H9 (cell line): Measurements from ENCODE around the gene TRIM23. TPM values are rescaled to one million over a fixed set of nuclear protein-coding genes. Genes with fewer than 3 reads are reported as not detected.

Experiments
- DNase-seq: peaks from one replicate; pipeline ENCODE4 v3.0.0-alpha.2; 2017
- H2AFZ ChIP-seq: one replicate; pipeline ENCODE4 v1.6.1; 2013; ENCODE audit warnings: mild to moderate bottlenecking, low read length, control low read depth, moderate library complexity
- H2AK5ac ChIP-seq: 2 replicates; pipeline ENCODE4 v1.6.1; 2013; ENCODE audit warnings: low read length, control low read depth, mixed read lengths; ENCODE audit not compliant: insufficient read length
- H2BK120ac ChIP-seq: one replicate; pipeline ENCODE4 v1.6.1; 2013; ENCODE audit warnings: low read depth, mild to moderate bottlenecking, low read length, control low read depth, inconsistent platforms; ENCODE audit not compliant: poor library complexity, severe bottlenecking
- H2BK12ac ChIP-seq: 2 replicates; pipeline ENCODE4 v1.6.1; 2013; ENCODE audit warnings: low read length, control low read depth, mixed read lengths, low read depth; ENCODE audit not compliant: insufficient read length
- H2BK15ac ChIP-seq: 2 replicates; pipeline ENCODE4 v1.6.1; 2013; ENCODE audit warnings: low read depth, low read length, control low read depth
- H2BK20ac ChIP-seq: one replicate; pipeline ENCODE4 v1.6.1; 2013; ENCODE audit warnings: low read depth, mild to moderate bottlenecking, low read length, control low read depth, inconsistent platforms; ENCODE audit not compliant: poor library complexity, severe bottlenecking
- H2BK5ac ChIP-seq: 2 replicates; pipeline ENCODE4 v1.6.1; 2013; ENCODE audit warnings: low read length, control low read depth, mixed read lengths; ENCODE audit not compliant: insufficient read length
- H3K14ac ChIP-seq: 2 replicates; pipeline ENCODE4 v1.6.1; 2013; ENCODE audit warnings: low read length, control low read depth; ENCODE audit not compliant: insufficient read depth
- H3K18ac ChIP-seq: 2 replicates; pipeline ENCODE4 v1.6.1; 2013; ENCODE audit warnings: low read depth, mild to moderate bottlenecking, mixed read lengths, low read length, control low read depth; ENCODE audit not compliant: insufficient read length
- H3K23ac ChIP-seq: 2 replicates; pipeline ENCODE4 v1.6.1; 2013; ENCODE audit warnings: low read length, control low read depth, mixed read lengths, low read depth; ENCODE audit not compliant: insufficient read length
- H3K23me2 ChIP-seq: 2 replicates; pipeline ENCODE4 v1.6.1; 2013; ENCODE audit warnings: low read depth, mild to moderate bottlenecking, mixed read lengths, low read length, control low read depth; ENCODE audit not compliant: insufficient read length, poor library complexity, severe bottlenecking
- H3K27ac ChIP-seq: 2 replicates; pipeline ENCODE4 v1.5.1; 2013; ENCODE audit warnings: low read length, control low read depth, mixed read lengths, low read depth; ENCODE audit not compliant: insufficient read length
- H3K27me3 ChIP-seq: 2 replicates; pipeline ENCODE4 v1.6.1; 2013; ENCODE audit warnings: low read length, control low read depth, inconsistent platforms; ENCODE audit not compliant: insufficient read depth
- H3K4ac ChIP-seq: 2 replicates; pipeline ENCODE4 v1.6.1; 2013; ENCODE audit warnings: low read depth, mild to moderate bottlenecking, control low read depth, inconsistent platforms, low read length, moderate library complexity
- H3K4me1 ChIP-seq: 2 replicates; pipeline ENCODE4 v1.6.1; 2013; ENCODE audit warnings: low read length, control low read depth, inconsistent platforms; ENCODE audit not compliant: insufficient read depth
- H3K4me2 ChIP-seq: 2 replicates; pipeline ENCODE4 v1.6.1; 2013; ENCODE audit warnings: low read length, control low read depth, mixed read lengths; ENCODE audit not compliant: insufficient read length, insufficient read depth
- H3K56ac ChIP-seq: 2 replicates; pipeline ENCODE4 v1.6.1; 2013; ENCODE audit warnings: low read depth, mild to moderate bottlenecking, mixed read lengths, low read length, control low read depth; ENCODE audit not compliant: insufficient read length
- H3K79me1 ChIP-seq: 2 replicates; pipeline ENCODE4 v1.6.1; 2013; ENCODE audit warnings: low read depth, mild to moderate bottlenecking, moderate library complexity, low read length, control low read depth, inconsistent platforms; ENCODE audit not compliant: insufficient read depth, poor library complexity, severe bottlenecking
- H3K79me2 ChIP-seq: 2 replicates; pipeline ENCODE4 v1.6.1; 2013; ENCODE audit warnings: low read length, control low read depth, inconsistent platforms; ENCODE audit not compliant: insufficient read depth
- H3K9ac ChIP-seq: 2 replicates; pipeline ENCODE4 v1.6.1; 2013; ENCODE audit warnings: low read length, control low read depth, mixed read lengths; ENCODE audit not compliant: insufficient read length; ENCODE audit errors: extremely low read depth
- H3K9me3 ChIP-seq: one replicate; pipeline ENCODE4 v1.6.1; 2013; ENCODE audit warnings: low read depth, low read length, inconsistent platforms; ENCODE audit not compliant: control insufficient read depth
- H3T11ph ChIP-seq: one replicate; pipeline ENCODE4 v1.6.1; 2013; ENCODE audit warnings: mild to moderate bottlenecking, low read length, control low read depth, inconsistent platforms
- H4K20me1 ChIP-seq: one replicate; pipeline ENCODE4 v1.6.1; 2013; ENCODE audit not compliant: control insufficient read depth, insufficient read length, insufficient read depth
- H4K5ac ChIP-seq: 2 replicates; pipeline ENCODE4 v1.6.1; 2013; ENCODE audit warnings: low read depth, mild to moderate bottlenecking, mixed read lengths, low read length, control low read depth; ENCODE audit not compliant: insufficient read length
- H4K8ac ChIP-seq: replicated peaks from 2 replicates; pipeline ENCODE4 v1.6.1; 2013; ENCODE audit warnings: low read length, control low read depth, mixed read lengths, low read depth; ENCODE audit not compliant: insufficient read length
- H4K91ac ChIP-seq: 2 replicates; pipeline ENCODE4 v1.6.1; 2013; ENCODE audit warnings: low read depth, mild to moderate bottlenecking, moderate library complexity, mixed read lengths, low read length, control low read depth; ENCODE audit not compliant: insufficient read length
- H3K27ac Mint-ChIP-seq, 3 experiments: 2 replicates in 2 of 3; 3 replicates in 1 of 3; pipeline ENCODE4 v1.8.0; 2020 to 2021; ENCODE audit warnings: mixed read lengths in 3 of 3, mild to moderate bottlenecking in 1 of 3, moderate library complexity in 1 of 3
- H3K27me3 Mint-ChIP-seq: 2 replicates; pipeline ENCODE4 v1.8.0; 2021; ENCODE audit warnings: low read depth, mild to moderate bottlenecking, moderate library complexity, mixed read lengths
- H3K36me3 Mint-ChIP-seq, 3 experiments: 2 replicates in 2 of 3; 3 replicates in 1 of 3; pipeline ENCODE4 v1.8.0; 2020 to 2021; ENCODE audit warnings: low read depth in 3 of 3, mixed read lengths in 3 of 3; ENCODE audit not compliant: insufficient read depth in 1 of 3
- H3K4me1 Mint-ChIP-seq, 2 experiments: 2 replicates each; pipeline ENCODE4 v1.8.0; 2020; ENCODE audit warnings: mixed read lengths in 2 of 2
- H3K4me3 Mint-ChIP-seq, 2 experiments: 2 replicates in 1 of 2; 3 replicates in 1 of 2; pipeline ENCODE4 v1.8.0; 2020 to 2021; ENCODE audit warnings: mild to moderate bottlenecking in 2 of 2, mixed read lengths in 2 of 2, moderate library complexity in 1 of 2
- H3K9me3 Mint-ChIP-seq, 2 experiments: 2 replicates in 1 of 2; 3 replicates in 1 of 2; pipeline ENCODE4 v1.8.0; 2020; ENCODE audit warnings: mild to moderate bottlenecking in 2 of 2, mixed read lengths in 2 of 2, moderate library complexity in 1 of 2
- CTCF ChIP-seq: fragments of 200-600 bp; sonication (generic); conservative IDR thresholded peaks from 3 replicates; pipeline ENCODE4 v1.8.0; 2021; ENCODE audit warnings: antibody characterized with exemption, mild to moderate bottlenecking
- WGBS: extraction: QIAGEN DNeasy Blood & Tissue Kit; methylation state at CpG from one replicate; pipeline ENCODE4 v1.1.7; 2013; ENCODE audit warnings: missing lambda C conversion rate, low lambda C conversion rate, mixed read lengths; ENCODE audit not compliant: insufficient read length; ENCODE audit errors: extremely low coverage; 5-methylcytosine and 5-hydroxymethylcytosine counted together
- total RNA-seq: library from RNA; stranded (reverse); gene quantifications from 2 replicates; pipeline ENCODE4 v1.2.1, GENCODE V29; 2021

The TRIM23 gene
- total RNA-seq, 1 experiment from 2014 or later, result 12.9 TPM

- no peaks in the 10 kb centered on the region for H4K20me1 ChIP-seq
- peaks cover 7% of the 10 kb centered on the region in 2 experiments for H3K4me1 Mint-ChIP-seq
- TF ChIP-seq CTCF, result no peak
- no peak overlapping the region for H3K56ac ChIP-seq
- H3K36me3 Mint-ChIP-seq, result peaks cover 0 to 1% (median 0%) of the 10 kb centered on the region in 3 experiments; a peak in 1 of 7 replicates
- no peak overlapping the region for H3K9ac ChIP-seq
- H3K4me3 Mint-ChIP-seq, result no peak overlapping the region
- H3K18ac ChIP-seq, result no peak overlapping the region
- H4K5ac ChIP-seq, result no peak overlapping the region
- H2BK120ac ChIP-seq, result no peak overlapping the region
- no peak overlapping the region for H3K23ac ChIP-seq
- H3K4me2 ChIP-seq, result no peak overlapping the region
- no peak overlapping the region for H4K91ac ChIP-seq
- no peaks in the 10 kb centered on the region for H3K9me3 Mint-ChIP-seq
- no CpG with 5 or more reads among the region's 4 CpGs for WGBS
- no peaks in the 10 kb centered on the region for H3K23me2 ChIP-seq
- no peak overlapping the region for H3K27ac Mint-ChIP-seq
- H4K8ac ChIP-seq, result no peak overlapping the region
- H3K27me3 Mint-ChIP-seq, result no peaks in the 10 kb centered on the region
- no peak overlapping the region for H2BK15ac ChIP-seq
- no peak overlapping the region for H3T11ph ChIP-seq
- H2AFZ ChIP-seq, result no peak overlapping the region
- H2BK20ac ChIP-seq, result no peak overlapping the region
- H3K79me2 ChIP-seq, result no peaks in the 10 kb centered on the region
- H2AK5ac ChIP-seq, result no peak overlapping the region
- no peak overlapping the region for H2BK5ac ChIP-seq
- no peak overlapping the region for H3K27ac ChIP-seq
- H3K4ac ChIP-seq, result no peak overlapping the region
- no peak for DNase-seq
- no peak overlapping the region for H3K14ac ChIP-seq
- H3K9me3 ChIP-seq, result no peaks in the 10 kb centered on the region
- no peaks in the 10 kb centered on the region for H3K27me3 ChIP-seq
- no peaks in the 10 kb centered on the region for H3K4me1 ChIP-seq
- H3K79me1 ChIP-seq, result no peaks in the 10 kb centered on the region
- no peak overlapping the region for H2BK12ac ChIP-seq
Measured at GRCh38 chr5:65620021-65620420, 4.1 kb downstream of the TRIM23 start.
